SK-N-SH treated with all-trans-retinoic acid at 6 μM for 48 hours (cell line): ENCODE results near the gene NTNG1.

Experiments
- ATAC-seq: fragments of 200-7000 bp; cut with Tn5 transposase; 3 replicates; pipeline ENCODE4 v1.9.1; 2020; ENCODE audit warnings: mild to moderate bottlenecking, moderate library complexity
- ARNTL ChIP-seq: fragments of 450-650 bp; formaldehyde crosslinking; IDR thresholded peaks from 2 replicates; pipeline ENCODE4 v1.5.0; 2020; ENCODE audit warnings: low read depth, mild to moderate bottlenecking, moderate library complexity, borderline replicate concordance
- BACH2 ChIP-seq: fragments of 250-450 bp; sonication (Bioruptor Pico); IDR thresholded peaks from 2 replicates; pipeline ENCODE4 v1.9.0; 2021; ENCODE audit warnings: mild to moderate bottlenecking, borderline replicate concordance
- CREB5 ChIP-seq: fragments of 250-450 bp; sonication (Bioruptor Pico); IDR thresholded peaks from 2 replicates; pipeline ENCODE4 v1.5.1; 2020; ENCODE audit warnings: low read depth, mild to moderate bottlenecking, moderate library complexity
- CSDC2 ChIP-seq: fragments of 250-450 bp; sonication (Bioruptor Pico); IDR thresholded peaks from 2 replicates; pipeline ENCODE4 v1.5.0; 2020; ENCODE audit warnings: mild to moderate bottlenecking, moderate library complexity
- CSRNP3 ChIP-seq: fragments of 250-450 bp; sonication (Bioruptor Pico); IDR thresholded peaks from 2 replicates; pipeline ENCODE4 v1.5.1; 2021; ENCODE audit warnings: mild to moderate bottlenecking, moderate library complexity
- ESRRG ChIP-seq: fragments of 250-450 bp; sonication (Bioruptor Pico); IDR thresholded peaks from 2 replicates; pipeline ENCODE4 v1.6.1; 2021; ENCODE audit warnings: mild to moderate bottlenecking
- GLIS3 ChIP-seq: fragments of 250-450 bp; sonication (Bioruptor Pico); IDR thresholded peaks from 2 replicates; pipeline ENCODE4 v1.5.0; 2020; ENCODE audit warnings: mild to moderate bottlenecking, moderate library complexity
- OSR1 ChIP-seq: fragments of 250-450 bp; sonication (Bioruptor Pico); IDR thresholded peaks from 2 replicates; pipeline ENCODE4 v1.8.0; 2022; ENCODE audit warnings: moderate library complexity, mild to moderate bottlenecking, inconsistent platforms
- PATZ1 ChIP-seq: fragments of 250-450 bp; sonication (Bioruptor Pico); IDR thresholded peaks from 2 replicates; pipeline ENCODE4 v1.8.0; 2020; ENCODE audit warnings: mild to moderate bottlenecking, moderate library complexity, borderline replicate concordance
- POU6F1 ChIP-seq: fragments of 250-450 bp; sonication (Bioruptor Pico); IDR thresholded peaks from 2 replicates; pipeline ENCODE4 v1.8.0; 2021; ENCODE audit warnings: low read depth, mild to moderate bottlenecking, moderate library complexity, borderline replicate concordance
- PPARA ChIP-seq: fragments of 250-450 bp; sonication (Bioruptor Pico); IDR thresholded peaks from 2 replicates; pipeline ENCODE4 v1.5.0; 2020; ENCODE audit warnings: mild to moderate bottlenecking, borderline replicate concordance
- RARB ChIP-seq: fragments of 250-450 bp; sonication (Bioruptor Pico); IDR thresholded peaks from 2 replicates; pipeline ENCODE4 v1.8.0; 2021; ENCODE audit warnings: mild to moderate bottlenecking, moderate library complexity
- SNAI2 ChIP-seq: fragments of 250-450 bp; sonication (Bioruptor Pico); IDR thresholded peaks from 2 replicates; pipeline ENCODE4 v1.5.0; 2020; ENCODE audit warnings: mild to moderate bottlenecking, moderate library complexity
- TCF4 ChIP-seq: fragments of 250-450 bp; sonication (Bioruptor Pico); IDR thresholded peaks from 2 replicates; pipeline ENCODE4 v1.8.0; 2021; ENCODE audit warnings: mild to moderate bottlenecking, moderate library complexity, borderline replicate concordance
- TOX ChIP-seq: fragments of 250-450 bp; sonication (Bioruptor Pico); IDR thresholded peaks from 2 replicates; pipeline ENCODE4 v1.8.0; 2021; ENCODE audit warnings: mild to moderate bottlenecking, moderate library complexity, borderline replicate concordance
- TSHZ2 ChIP-seq: fragments of 250-450 bp; sonication (Bioruptor Pico); IDR thresholded peaks from 2 replicates; pipeline ENCODE4 v1.5.0; 2020; ENCODE audit warnings: mild to moderate bottlenecking, moderate library complexity
- ZC3H10 ChIP-seq: fragments of 250-450 bp; sonication (Bioruptor Pico); IDR thresholded peaks from 2 replicates; pipeline ENCODE4 v1.5.1; 2021; ENCODE audit warnings: mild to moderate bottlenecking, moderate library complexity
- ZFP3 ChIP-seq: fragments of 250-450 bp; sonication (Bioruptor Pico); IDR thresholded peaks from 2 replicates; pipeline ENCODE4 v1.5.0; 2020; ENCODE audit warnings: mild to moderate bottlenecking, moderate library complexity
- ZFP30 ChIP-seq: fragments of 450-650 bp; formaldehyde crosslinking; IDR thresholded peaks from 2 replicates; pipeline ENCODE4 v1.5.0; 2022; ENCODE audit warnings: mild to moderate bottlenecking, moderate library complexity
- ZNF565 ChIP-seq: fragments of 450-650 bp; formaldehyde crosslinking; conservative IDR thresholded peaks from 2 replicates; pipeline ENCODE4 v1.5.0; 2020; ENCODE audit warnings: low read depth, mild to moderate bottlenecking, moderate library complexity
- ZNF70 ChIP-seq: fragments of 450-650 bp; formaldehyde crosslinking; IDR thresholded peaks from 2 replicates; pipeline ENCODE4 v1.5.0; 2020; ENCODE audit warnings: mild to moderate bottlenecking, moderate library complexity
- ZNF8 ChIP-seq: fragments of 450-650 bp; formaldehyde crosslinking; IDR thresholded peaks from 2 replicates; pipeline ENCODE4 v1.5.0; 2020; ENCODE audit warnings: mild to moderate bottlenecking, moderate library complexity

Gene NTNG1

GRCh38 chr1:107342768-107343167 is 201.9 kb downstream of the NTNG1 start:
- no peak for ATAC-seq
- TF ChIP-seq TCF4 (CRISPR knock-in tag), result no peak
- TF ChIP-seq TOX, result no peak
- TF ChIP-seq ZNF8 (CRISPR knock-in tag), result no peak
- no peak for TF ChIP-seq ZFP3 (CRISPR knock-in tag)
- TF ChIP-seq CSRNP3 (CRISPR knock-in tag), result no peak
- no peak for TF ChIP-seq ESRRG (CRISPR knock-in tag)
- no peak for TF ChIP-seq ZFP30 (CRISPR knock-in tag)

- TF ChIP-seq ESRRG (CRISPR knock-in tag) (no peak), POU6F1 (CRISPR knock-in tag) (no peak), ARNTL (no peak), ZNF70 (CRISPR knock-in tag) (no peak), ZNF565 (CRISPR knock-in tag) (no peak), TSHZ2 (CRISPR knock-in tag) (no peak), PPARA (CRISPR knock-in tag) (no peak), CREB5 (CRISPR knock-in tag) (no peak), ZFP3 (CRISPR knock-in tag) (no peak), SNAI2 (CRISPR knock-in tag) (no peak), GLIS3 (CRISPR knock-in tag) (no peak), BACH2 (no peak), CSRNP3 (CRISPR knock-in tag) (no peak), OSR1 (no peak), RARB (CRISPR knock-in tag) (no peak)
- ATAC-seq, result no peak
Observed at GRCh38 chr1:107343601-107344000, 202.8 kb downstream of the NTNG1 start.

- no peak for TF ChIP-seq ZNF70 (CRISPR knock-in tag)
- no peak for ATAC-seq
Observed at GRCh38 chr1:107344268-107344760, 203.5 kb downstream of the NTNG1 start.

GRCh38 chr1:107344836-107345235 is 204.0 kb downstream of the NTNG1 start:
- TF ChIP-seq CSRNP3 (CRISPR knock-in tag), result no peak
- no peak for TF ChIP-seq ESRRG (CRISPR knock-in tag)
- no peak for TF ChIP-seq SNAI2 (CRISPR knock-in tag)
- TF ChIP-seq ZNF565 (CRISPR knock-in tag), result no peak
- TF ChIP-seq ZC3H10 (CRISPR knock-in tag), result no peak
- TF ChIP-seq CREB5 (CRISPR knock-in tag), result no peak
- TF ChIP-seq PPARA (CRISPR knock-in tag), result no peak
- no peak for TF ChIP-seq ZNF70 (CRISPR knock-in tag)
- TF ChIP-seq PATZ1, result no peak
- TF ChIP-seq TCF4 (CRISPR knock-in tag), result no peak
- no peak for TF ChIP-seq CSDC2 (CRISPR knock-in tag)
- TF ChIP-seq ZFP30 (CRISPR knock-in tag), result no peak
- TF ChIP-seq RARB (CRISPR knock-in tag), result no peak
- no peak for TF ChIP-seq ZFP3 (CRISPR knock-in tag)
- no peak for ATAC-seq
